HepG2 (cell line): ENCODE measurements around the gene STX2. TPM values are rescaled to one million over a fixed set of nuclear protein-coding genes. Genes with fewer than 3 reads are reported as not detected.

Experiments
- ATAC-seq: fragments of 200-7000 bp; cut with Tn5 transposase; 3 replicates; pipeline ENCODE4 v1.9.1; 2020; ENCODE audit warnings: mild to moderate bottlenecking, moderate library complexity
- BruUV-seq: library from RNA; stranded (reverse); fragments of 400-500 nt; replicated peaks from 2 replicates; lab custom pipeline; 2021; lab: Mats Ljungman, UMichigan
- CTCF ChIA-PET: fragments of 300-600 bp; formaldehyde crosslinking; extraction: SDS; loops from one replicate; lab custom pipeline; 2021; ENCODE audit warnings: low total read pairs, inconsistent platforms, low intra/inter-chr PET ratio; lab: Yijun Ruan, JAX
- POLR2A ChIA-PET: fragments of 350-600 bp; sonication (Branson Sonifier 250); formaldehyde crosslinking; loops from one replicate; lab custom pipeline; 2020; ENCODE audit warnings: antibody characterized with exemption, inconsistent platforms; lab: Yijun Ruan, JAX
- DNase-seq: peaks from one replicate; pipeline ENCODE4 v3.0.0-alpha.2; 2015; ENCODE audit warnings: low spot score
- FAIRE-seq: peaks from 3 replicates; lab custom pipeline; 2011; peaks lifted over from hg19 to GRCh38; lab: Jason Lieb, UNC
- H2AFZ ChIP-seq: one replicate; pipeline ENCODE4 v1.6.1; 2011; ENCODE audit warnings: low read length, inconsistent platforms
- H3K27ac ChIP-seq: fragments of 300-600 bp; 3 replicates; pipeline ENCODE4 v1.8.0; 2011; ENCODE audit warnings: mixed run types, mild to moderate bottlenecking, mixed read lengths, low read length, inconsistent platforms; ENCODE audit not compliant: insufficient read depth; ENCODE audit errors: extremely low read length
- H3K27me3 ChIP-seq, 2 experiments: fragments of 200-600 bp in 1 of 2; 2 replicates in 1 of 2; 3 replicates in 1 of 2; pipeline versions ENCODE4 v1.6.0 to v1.8.0; 2011; ENCODE audit warnings: low read length in 2 of 2, mild to moderate bottlenecking in 2 of 2, moderate library complexity in 2 of 2, inconsistent platforms in 1 of 2; ENCODE audit not compliant: insufficient read depth in 2 of 2, control insufficient read depth in 1 of 2
- H3K36me3 ChIP-seq, 2 experiments: fragments of 200-600 bp in 1 of 2; replicated peaks in 1 of 2; 2 replicates in 1 of 2; 3 replicates in 1 of 2; pipeline versions ENCODE4 v1.5.1 to v1.8.0; 2011; ENCODE audit warnings: low read length in 2 of 2, inconsistent platforms in 1 of 2; ENCODE audit not compliant: insufficient read depth in 2 of 2, control insufficient read depth in 1 of 2
- H3K4me1 ChIP-seq: 2 replicates; pipeline ENCODE4 v1.5.1; 2012; ENCODE audit warnings: low read length, inconsistent platforms; ENCODE audit not compliant: insufficient read depth
- H3K4me2 ChIP-seq: 2 replicates; pipeline ENCODE4 v1.6.0; 2011; ENCODE audit warnings: low read depth, low read length, inconsistent platforms
- H3K4me3 ChIP-seq, 3 experiments: fragments of 200-600 bp in 1 of 3; sonication (generic), shearing (Covaris generic) in 1 of 3; replicated peaks in 1 of 3; 2 replicates each; pipeline ENCODE4 v1.5.1; 2011 to 2016; ENCODE audit warnings: low read length in 3 of 3, inconsistent platforms in 2 of 3, low read depth in 2 of 3, mild to moderate bottlenecking in 2 of 3, control low read depth in 1 of 3, mixed read lengths in 1 of 3; ENCODE audit not compliant: insufficient read depth in 1 of 3
- H3K79me2 ChIP-seq: one replicate; pipeline ENCODE4 v1.6.1; 2011; ENCODE audit warnings: low read length, inconsistent platforms; ENCODE audit not compliant: insufficient read depth
- H3K9ac ChIP-seq: 2 replicates; pipeline ENCODE4 v1.6.0; 2011; ENCODE audit warnings: mild to moderate bottlenecking, low read depth, low read length, inconsistent platforms; ENCODE audit not compliant: insufficient read depth
- H3K9me3 ChIP-seq: 2 replicates; pipeline ENCODE4 v1.5.1; 2012; ENCODE audit warnings: mild to moderate bottlenecking, low read length
- H4K20me1 ChIP-seq: 2 replicates; pipeline ENCODE4 v1.6.0; 2011; ENCODE audit warnings: inconsistent platforms, mild to moderate bottlenecking, low read length, moderate library complexity; ENCODE audit not compliant: insufficient read depth
- BRF2 ChIP-seq: sonication (generic); formaldehyde crosslinking; IDR thresholded peaks from 2 replicates; pipeline ENCODE4 v1.8.1; 2022; ENCODE audit warnings: mild to moderate bottlenecking, missing genetic modification reagents
- EP300 ChIP-seq, 3 experiments: sonication (generic) in 1 of 3; formaldehyde crosslinking in 1 of 3; IDR thresholded peaks; 2 replicates each; pipeline versions ENCODE4 v1.5.1 to v1.6.1; 2011 to 2020; ENCODE audit warnings: low read depth in 2 of 3, low read length in 2 of 3, borderline replicate concordance in 1 of 3, improper control_type of control experiment in 1 of 3, mild to moderate bottlenecking in 1 of 3, missing genetic modification reagents in 1 of 3, moderate library complexity in 1 of 3
- HES4 ChIP-seq: sonication (generic); formaldehyde crosslinking; IDR thresholded peaks from 2 replicates; pipeline ENCODE4 v1.9.0; 2021; ENCODE audit warnings: mild to moderate bottlenecking, missing genetic modification reagents, borderline replicate concordance
- HNRNPLL ChIP-seq: fragments of 200-400 bp; formaldehyde crosslinking; IDR thresholded peaks from 2 replicates; pipeline ENCODE4 v1.6.1; 2017; ENCODE audit warnings: mild to moderate bottlenecking, low read depth, low read length; ENCODE audit not compliant: poor library complexity, severe bottlenecking
- MTA1 ChIP-seq: sonication (generic); formaldehyde crosslinking; IDR thresholded peaks from 2 replicates; pipeline ENCODE4 v1.4.0; 2020; ENCODE audit warnings: missing genetic modification reagents, mild to moderate bottlenecking, borderline replicate concordance
- MTERF4 ChIP-seq: sonication (generic); formaldehyde crosslinking; IDR thresholded peaks from 2 replicates; pipeline ENCODE4 v1.8.0; 2023; ENCODE audit warnings: mild to moderate bottlenecking, missing genetic modification reagents
- NCOA2 ChIP-seq: sonication (generic); formaldehyde crosslinking; IDR thresholded peaks from 2 replicates; pipeline ENCODE4 v1.8.0; 2022; ENCODE audit warnings: inconsistent platforms
- POGZ ChIP-seq: sonication (generic); formaldehyde crosslinking; IDR thresholded peaks from 2 replicates; pipeline ENCODE4 v1.4.0; 2020; ENCODE audit warnings: mild to moderate bottlenecking, missing genetic modification reagents
- SATB2 ChIP-seq: sonication (generic); formaldehyde crosslinking; IDR thresholded peaks from 2 replicates; pipeline ENCODE4 v1.5.0; 2020; ENCODE audit warnings: missing genetic modification reagents
- SOX6 ChIP-seq, 2 experiments: fragments of 450-650 bp in 1 of 2; sonication (generic) in 1 of 2; formaldehyde crosslinking in 1 of 2; IDR thresholded peaks; 2 replicates each; pipeline versions ENCODE4 v1.4.0 to v1.6.1; 2017 to 2020; ENCODE audit warnings: antibody characterized with exemption in 1 of 2, mild to moderate bottlenecking in 1 of 2, missing genetic modification reagents in 1 of 2
- TFE3 ChIP-seq: IDR thresholded peaks from 2 replicates; pipeline ENCODE4 v1.6.1; 2016
- ZBTB39 ChIP-seq: sonication (generic); formaldehyde crosslinking; IDR thresholded peaks from 2 replicates; pipeline ENCODE4 v1.5.0; 2020; ENCODE audit warnings: missing genetic modification reagents
- ZBTB7A ChIP-seq: sonication (generic); formaldehyde crosslinking; IDR thresholded peaks from 2 replicates; pipeline ENCODE4 v1.8.0; 2022; ENCODE audit warnings: mild to moderate bottlenecking, missing genetic modification reagents
- ZMYM4 ChIP-seq: sonication (generic); formaldehyde crosslinking; IDR thresholded peaks from 2 replicates; pipeline ENCODE4 v1.8.1; 2023; ENCODE audit warnings: mild to moderate bottlenecking, missing genetic modification reagents
- ZNF709 ChIP-seq: sonication (generic); formaldehyde crosslinking; IDR thresholded peaks from 2 replicates; pipeline ENCODE4 v1.5.0; 2020; ENCODE audit warnings: mild to moderate bottlenecking, missing genetic modification reagents
- WGBS: methylation state at CpG from one replicate; pipeline ENCODE4 v1.1.6; 2017; ENCODE audit warnings: low lambda C conversion rate; 5-methylcytosine and 5-hydroxymethylcytosine counted together
- in situ Hi-C: cut with HindIII; loops from 2 replicates; pipeline ENCODE4 v1.10.0; 2017; ENCODE audit warnings: low pct_unique_long_range_greater_than_20kb; ENCODE audit not compliant: extremely low pct_ligation_motif_present
- intact Hi-C: fragments of 100-400 bp; cut with micrococcal nuclease; formaldehyde crosslinking; loops from one replicate; pipeline ENCODE4 v1.10.0; 2022; ENCODE audit not compliant: unreplicated experiment
- polyA plus RNA-seq, 8 experiments: library from polyadenylated mRNA; depleted of rRNA in 3 of 8; stranded (reverse) in 7 of 8; unstranded in 1 of 8; fragments of >200 nt; fragmentation: Illumina TruSeq in 4 of 8; extraction: Trizol in 4 of 8; gene quantifications; 2 replicates each; pipeline versions ENCODE4 v1.2.1 to v1.2.3, GENCODE V29; 2011 to 2016; ENCODE audit warnings: low read depth in 4 of 8, missing spikeins in 1 of 8, mixed read lengths in 1 of 8; ENCODE audit not compliant: insufficient read depth in 1 of 8
- total RNA-seq, 5 experiments: library from RNA; depleted of rRNA; stranded (reverse); fragments of >200 nt; fragmentation: Illumina TruSeq; extraction: Trizol; gene quantifications; 2 replicates each; pipeline ENCODE4 v1.2.3, GENCODE V29; 2016; ENCODE audit warnings: low read depth in 1 of 5
- TF ChIP-seq, protein P1 (sequence below): sonication (generic); formaldehyde crosslinking; IDR thresholded peaks from 2 replicates; pipeline ENCODE4 v1.5.0; 2020; ENCODE audit warnings: mild to moderate bottlenecking, low read depth, missing genetic modification reagents, borderline replicate concordance

Gene STX2
- total and polyA plus RNA-seq, 2 of the 13 experiments (the other 11 are each of a cell fraction or from before 2014, with no cell fraction given): 13.4 to 25.1 TPM

- in situ Hi-C loops: loop anchor here (5.0 kb wide), 1 partner anchor 32 kb away; the partner anchor contains the start of gene RAN
- intact Hi-C loops: loop anchor here (2.0 kb wide), 1 partner anchor 31 kb away; no protein-coding TSS in a partner anchor
- WGBS: 27% methylated on average over 9 of the region's 11 CpGs
- POLR2A ChIA-PET: interaction anchor here (1.0 kb wide), 1 partner anchor 31 kb away, joined by 3 read pairs; no protein-coding TSS in a partner anchor
- no TSS peak for BruUV-seq
- no peak overlapping the region for H3K27ac ChIP-seq
- CTCF ChIA-PET: interaction anchor here (1.4 kb wide), 1 partner anchor 31 kb away, joined by 10 read pairs; no protein-coding TSS in a partner anchor
- DNase-seq (no peak), ATAC-seq (peak; percentile 39), FAIRE-seq (peak; percentile 4)
- H3K4me2 ChIP-seq: peak overlapping the region; percentile 84
- peak overlapping the region; percentile 27 to 93 (median 42); a peak in 4 of 6 replicates for H3K4me3 ChIP-seq
- no peaks in the 10 kb centered on the region for H4K20me1 ChIP-seq
- no peaks in the 10 kb centered on the region for H3K27me3 ChIP-seq
- 0 out of 5 replicates have a peak, but pooled peaks cover 0 to 2% of the 10 kb centered on the region in 2 experiments for H3K36me3 ChIP-seq
- H3K9me3 ChIP-seq: no peaks in the 10 kb centered on the region
- peaks cover 10% of the 10 kb centered on the region for H3K79me2 ChIP-seq
- H3K4me1 ChIP-seq: peaks cover 26% of the 10 kb centered on the region
- peak overlapping the region; percentile 79 for H2AFZ ChIP-seq
- peak overlapping the region; percentile 36 for H3K9ac ChIP-seq
- TF ChIP-seq POGZ (CRISPR knock-in tag): 0 out of 2 replicates have a peak, but pooled peaks have one; percentile 10
- TF ChIP-seq SOX6 (IDR thresholded peaks at IDR 0.05): no peak
- peak; percentile 13; the same call in 1 of the 2 replicates for TF ChIP-seq SOX6 (CRISPR knock-in tag; IDR thresholded peaks at IDR 0.05)
- 0 out of 2 replicates have a peak, but pooled peaks have one; percentile 38 for TF ChIP-seq ZBTB39 (CRISPR knock-in tag)
- peak; percentile 10; the same call in 1 of the 2 replicates for TF ChIP-seq ZMYM4 (CRISPR knock-in tag)
- no peak for TF ChIP-seq HES4 (CRISPR knock-in tag)
- TF ChIP-seq TFE3 (CRISPR knock-in tag): no peak
- TF ChIP-seq HNRNPLL: no peak
- TF ChIP-seq MTERF4: peak; percentile 33; the same call in 1 of the 2 replicates
- no peak for TF ChIP-seq BRF2 (CRISPR knock-in tag)
- no peak for TF ChIP-seq ZNF709 (CRISPR knock-in tag)
- no peak for TF ChIP-seq EP300 (IDR thresholded peaks at IDR 0.05; ENCODE audit: low read depth in 2 of 2, low read length in 2 of 2)
- TF ChIP-seq EP300 (CRISPR knock-in tag; IDR thresholded peaks at IDR 0.05; ENCODE audit: borderline replicate concordance): no peak
- TF ChIP-seq SATB2 (CRISPR knock-in tag): no peak
- TF ChIP-seq NCOA2 (CRISPR knock-in tag): peak; percentile 19; the same call in 1 of the 2 replicates
- TF ChIP-seq, protein P1, sequence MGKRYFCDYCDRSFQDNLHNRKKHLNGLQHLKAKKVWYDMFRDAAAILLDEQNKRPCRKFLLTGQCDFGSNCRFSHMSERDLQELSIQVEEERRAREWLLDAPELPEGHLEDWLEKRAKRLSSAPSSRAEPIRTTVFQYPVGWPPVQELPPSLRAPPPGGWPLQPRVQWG (CRISPR knock-in tag): no peak
- TF ChIP-seq ZBTB7A (CRISPR knock-in tag): no peak
- no peak for TF ChIP-seq MTA1 (CRISPR knock-in tag)
These were observed 837 bp upstream of the STX2 start for GRCh38 chr12:130839770-130840404.
